Smooth muscle cell (in vitro differentiated cells): ENCODE results near the gene SMC5. TPM values are rescaled to one million over a fixed set of nuclear protein-coding genes. Genes with fewer than 3 reads are reported as not detected.
A peak's percentile ranks its signal among the peaks of the same experiment; 100 is the strongest.
"Not testable (repeated sequence)": the region's sequence is repeated elsewhere in the genome, so short reads cannot be mapped to it uniquely, and the experiment has no call there.

Experiments
- DNase-seq: peaks from one replicate; lab custom pipeline; 2025; ENCODE audit not compliant: unreplicated experiment; lab: John Stamatoyannopoulos, UW
- H2AFZ ChIP-seq: fragments of 200-600 bp; sonication (generic); 2 replicates; pipeline ENCODE4 v1.6.0; 2016; ENCODE audit warnings: antibody characterized with exemption, low read depth, mild to moderate bottlenecking
- H3F3A ChIP-seq: fragments of 200-600 bp; sonication (generic); 2 replicates; pipeline ENCODE4 v1.6.0; 2017; ENCODE audit warnings: antibody characterized with exemption, low read depth
- H3K27ac ChIP-seq: fragments of 200-600 bp; sonication (generic); 2 replicates; pipeline ENCODE4 v1.5.1; 2016; ENCODE audit warnings: low read depth, mild to moderate bottlenecking
- H3K27me3 ChIP-seq: fragments of 200-600 bp; sonication (generic); 2 replicates; pipeline ENCODE4 v1.6.1; 2016; ENCODE audit warnings: low read depth, mild to moderate bottlenecking
- H3K36me3 ChIP-seq: fragments of 200-600 bp; sonication (generic); 2 replicates; pipeline ENCODE4 v1.5.1; 2016; ENCODE audit warnings: low read depth
- H3K4me1 ChIP-seq: fragments of 200-600 bp; sonication (generic); 2 replicates; pipeline ENCODE4 v1.5.1; 2016; ENCODE audit warnings: low read depth
- H3K4me2 ChIP-seq: fragments of 200-600 bp; sonication (generic); 2 replicates; pipeline ENCODE4 v1.6.0; 2016; ENCODE audit warnings: mild to moderate bottlenecking
- H3K4me3 ChIP-seq: fragments of 200-600 bp; sonication (generic); 2 replicates; pipeline ENCODE4 v1.5.1; 2016; ENCODE audit warnings: mild to moderate bottlenecking
- H3K79me2 ChIP-seq: fragments of 200-600 bp; sonication (generic); 2 replicates; pipeline ENCODE4 v1.6.0; 2016; ENCODE audit warnings: low read depth, mild to moderate bottlenecking
- H3K9ac ChIP-seq: fragments of 200-600 bp; sonication (generic); 2 replicates; pipeline ENCODE4 v1.6.0; 2016; ENCODE audit warnings: low read depth
- H3K9me3 ChIP-seq: fragments of 200-600 bp; sonication (generic); replicated peaks from 2 replicates; pipeline ENCODE4 v1.5.1; 2016; ENCODE audit warnings: low read depth
- H4K20me1 ChIP-seq: fragments of 200-600 bp; sonication (generic); 2 replicates; pipeline ENCODE4 v1.6.0; 2016; ENCODE audit warnings: low read depth
- WGBS: methylation state at CpG from one replicate; pipeline ENCODE4 v1.1.7; 2016; ENCODE audit warnings: low lambda C conversion rate; 5-methylcytosine and 5-hydroxymethylcytosine counted together
- polyA plus RNA-seq: library from polyadenylated mRNA; unstranded; fragments of >200 nt; fragmentation: Nextera tagmentation; extraction: Ambion mirVana; gene quantifications from 2 replicates; pipeline ENCODE4 v1.2.1, GENCODE V29; 2016
- total RNA-seq: library from RNA; depleted of rRNA; stranded (reverse); fragments of >200 nt; gene quantifications from 2 replicates; pipeline ENCODE4 v1.2.3, GENCODE V29; 2014
- TF ChIP-seq, protein P1 (sequence below): fragments of 200-600 bp; sonication (generic); IDR thresholded peaks from 2 replicates; pipeline ENCODE4 v1.5.1; 2017; ENCODE audit warnings: borderline replicate concordance, mild to moderate bottlenecking, antibody characterized with exemption; ENCODE audit not compliant: insufficient read depth, poor library complexity, severe bottlenecking

Gene SMC5
- total and polyA plus RNA-seq, 2 experiments from 2014 or later: 31.2 to 81.4 TPM

DNA sequence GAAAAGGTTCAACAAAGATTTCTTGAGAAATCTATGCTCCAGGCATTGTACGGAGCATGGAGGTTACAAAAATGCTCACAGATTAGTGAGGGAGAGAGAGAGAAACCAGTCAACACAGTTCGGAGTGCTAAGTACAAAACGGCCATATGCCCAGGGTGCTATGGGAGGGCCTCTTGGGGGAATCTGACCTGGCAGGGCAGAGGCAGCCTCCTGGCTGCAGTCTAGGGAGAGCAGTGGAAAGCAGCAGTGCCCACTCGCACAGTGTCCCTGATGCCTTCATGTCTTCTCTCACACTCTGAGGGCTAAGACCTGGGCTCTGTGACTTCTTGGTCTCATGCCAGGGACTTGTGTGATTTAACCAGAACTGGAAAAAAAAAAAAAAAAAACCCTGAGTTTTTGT is 29.8 kb upstream of the SMC5 start:
- peaks cover 11% of the 10 kb centered on the region for H3K36me3 ChIP-seq
- no peak overlapping the region for H2AFZ ChIP-seq
- peak overlapping the region; percentile 69 for H3K4me2 ChIP-seq
- no peak overlapping the region for H3K4me3 ChIP-seq
- H3K79me2 ChIP-seq: peaks cover 73% of the 10 kb centered on the region
- peaks cover 3% of the 10 kb centered on the region for H3K9me3 ChIP-seq
- H3K9ac ChIP-seq: peak overlapping the region; percentile 54
- DNase-seq: no peak
- no peaks in the 10 kb centered on the region for H3F3A ChIP-seq
- 32% methylated on average over 4 of the region's 4 CpGs for WGBS
- peaks cover 13% of the 10 kb centered on the region for H3K4me1 ChIP-seq
- TF ChIP-seq, protein P1, sequence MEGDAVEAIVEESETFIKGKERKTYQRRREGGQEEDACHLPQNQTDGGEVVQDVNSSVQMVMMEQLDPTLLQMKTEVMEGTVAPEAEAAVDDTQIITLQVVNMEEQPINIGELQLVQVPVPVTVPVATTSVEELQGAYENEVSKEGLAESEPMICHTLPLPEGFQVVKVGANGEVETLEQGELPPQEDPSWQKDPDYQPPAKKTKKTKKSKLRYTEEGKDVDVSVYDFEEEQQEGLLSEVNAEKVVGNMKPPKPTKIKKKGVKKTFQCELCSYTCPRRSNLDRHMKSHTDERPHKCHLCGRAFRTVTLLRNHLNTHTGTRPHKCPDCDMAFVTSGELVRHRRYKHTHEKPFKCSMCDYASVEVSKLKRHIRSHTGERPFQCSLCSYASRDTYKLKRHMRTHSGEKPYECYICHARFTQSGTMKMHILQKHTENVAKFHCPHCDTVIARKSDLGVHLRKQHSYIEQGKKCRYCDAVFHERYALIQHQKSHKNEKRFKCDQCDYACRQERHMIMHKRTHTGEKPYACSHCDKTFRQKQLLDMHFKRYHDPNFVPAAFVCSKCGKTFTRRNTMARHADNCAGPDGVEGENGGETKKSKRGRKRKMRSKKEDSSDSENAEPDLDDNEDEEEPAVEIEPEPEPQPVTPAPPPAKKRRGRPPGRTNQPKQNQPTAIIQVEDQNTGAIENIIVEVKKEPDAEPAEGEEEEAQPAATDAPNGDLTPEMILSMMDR: no peak
- H3K27me3 ChIP-seq: no peaks in the 10 kb centered on the region
- H3K27ac ChIP-seq: peak overlapping the region; percentile 83
- peaks cover 12% of the 10 kb centered on the region for H4K20me1 ChIP-seq

DNA sequence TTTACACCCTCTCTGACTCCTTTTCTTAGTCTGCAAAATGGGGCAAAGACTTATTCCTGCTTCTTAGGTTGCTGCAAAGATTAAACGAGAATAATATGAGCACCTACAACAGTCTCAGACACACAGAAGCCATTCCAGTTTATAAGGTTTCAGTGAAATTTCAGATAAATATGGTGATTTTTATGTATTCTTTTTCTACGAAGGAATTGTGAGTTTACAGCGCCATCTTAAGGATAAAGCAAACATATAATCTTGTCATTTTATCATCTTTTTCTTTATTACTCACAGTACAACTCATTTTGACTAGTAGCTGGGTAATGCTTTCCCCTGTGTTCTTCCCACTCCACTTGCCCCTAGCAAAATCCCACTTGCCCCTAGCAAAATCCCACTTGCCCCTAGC is 29.2 kb upstream of the SMC5 start:
- WGBS: 23% methylated on average over 3 of the region's 3 CpGs
- peaks cover 13% of the 10 kb centered on the region for H3K4me1 ChIP-seq
- peak overlapping the region; percentile 54 for H3K9ac ChIP-seq
- peaks cover 12% of the 10 kb centered on the region for H4K20me1 ChIP-seq
- TF ChIP-seq, protein P1: peak; percentile 60
- H3K4me2 ChIP-seq: peak overlapping the region; percentile 69
- no peaks in the 10 kb centered on the region for H3K27me3 ChIP-seq
- peak overlapping the region; percentile 83 for H3K27ac ChIP-seq
- H3K79me2 ChIP-seq: peaks cover 70% of the 10 kb centered on the region
- DNase-seq: no peak
- peaks cover 11% of the 10 kb centered on the region for H3K36me3 ChIP-seq
- no peak overlapping the region for H2AFZ ChIP-seq
- H3K9me3 ChIP-seq: peaks cover 3% of the 10 kb centered on the region
- H3K4me3 ChIP-seq: no peak overlapping the region
- H3F3A ChIP-seq: no peaks in the 10 kb centered on the region

DNA sequence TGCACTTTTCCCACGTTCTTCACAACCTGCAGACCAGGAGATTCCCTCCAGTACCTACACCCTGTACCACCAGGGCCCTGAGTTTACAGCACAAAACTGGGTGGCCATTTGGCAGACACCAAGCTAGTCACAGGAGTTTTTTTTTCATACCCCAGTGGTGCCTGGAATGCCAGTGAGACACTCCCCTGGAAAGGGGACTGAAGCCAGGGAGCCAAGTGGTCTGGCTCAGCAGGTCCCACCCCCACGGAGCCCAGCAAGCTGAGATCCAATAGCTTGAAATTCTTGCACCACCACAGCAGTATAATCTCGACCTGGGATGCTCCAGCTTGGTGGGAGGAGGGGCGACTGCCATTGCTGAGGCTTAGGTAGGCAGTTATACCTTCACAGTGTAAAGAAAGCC is 26.3 kb upstream of the SMC5 start:
- H3K4me1 ChIP-seq: peaks cover 13% of the 10 kb centered on the region
- no peaks in the 10 kb centered on the region for H3K27me3 ChIP-seq
- H3K4me2 ChIP-seq: no peak overlapping the region
- no peaks in the 10 kb centered on the region for H3K9me3 ChIP-seq
- H3K4me3 ChIP-seq: no peak overlapping the region
- H2AFZ ChIP-seq: no peak overlapping the region
- no peak overlapping the region for H3K9ac ChIP-seq
- H3K36me3 ChIP-seq: no peaks in the 10 kb centered on the region
- 59% methylated on average over 4 of the region's 4 CpGs for WGBS
- no peak overlapping the region for H3K27ac ChIP-seq
- DNase-seq: no peak
- H4K20me1 ChIP-seq: peaks cover 12% of the 10 kb centered on the region
- H3F3A ChIP-seq: no peaks in the 10 kb centered on the region
- TF ChIP-seq, protein P1: no peak
- peaks cover 67% of the 10 kb centered on the region for H3K79me2 ChIP-seq

DNA sequence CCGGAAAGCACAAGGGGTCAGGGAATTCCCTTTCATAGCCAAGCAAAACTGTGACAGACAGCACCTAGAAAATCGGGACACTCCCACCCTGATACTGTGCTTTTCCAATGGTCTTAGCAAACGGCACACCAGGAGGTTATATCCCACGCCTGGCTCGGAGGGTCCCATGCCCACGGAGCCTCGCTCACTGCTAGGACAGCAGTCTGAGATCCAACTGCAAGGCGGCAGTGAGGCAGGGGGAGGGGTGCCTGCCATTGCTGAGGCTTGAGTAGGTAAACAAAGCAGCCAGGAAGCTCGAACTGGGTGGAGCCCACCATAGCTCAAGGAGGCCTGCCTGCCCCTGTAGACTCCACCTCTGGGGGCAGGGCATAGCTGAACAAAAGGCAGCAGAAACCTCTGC is 24.6 kb upstream of the SMC5 start:
- H3F3A ChIP-seq, H3K4me2 ChIP-seq, H3K4me3 ChIP-seq, H3K36me3 ChIP-seq, H3K9ac ChIP-seq, H3K9me3 ChIP-seq, H3K27me3 ChIP-seq, H3K27ac ChIP-seq, DNase-seq, H2AFZ ChIP-seq, H3K4me1 ChIP-seq: not testable (repeated sequence)
- Histone ChIP-seq H4K20me1 (peaks cover 12% of the 10 kb centered on the region), H3K79me2 (peaks cover 75% of the 10 kb centered on the region)
- 91% methylated on average over 9 of the region's 9 CpGs for WGBS

DNA sequence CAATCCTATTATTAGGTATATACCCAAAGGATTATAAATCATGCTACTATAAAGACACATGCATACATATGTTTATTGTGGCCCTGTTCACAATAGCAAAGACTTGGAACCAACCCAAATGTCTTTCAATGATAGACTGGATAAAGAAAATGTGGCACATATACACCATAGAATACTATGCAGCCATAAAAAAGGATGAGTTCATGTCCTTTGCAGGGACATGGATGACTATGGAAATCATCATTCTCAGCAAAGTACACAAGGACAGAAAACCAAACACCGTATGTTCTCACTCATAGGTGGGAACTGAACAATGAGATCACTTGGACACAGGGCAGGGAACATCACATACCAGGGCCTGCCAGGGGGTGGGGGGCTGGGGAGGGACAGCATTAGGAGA is 12.8 kb upstream of the SMC5 start:
- Histone ChIP-seq H3K79me2 (peaks cover 98% of the 10 kb centered on the region), H4K20me1 (peaks cover 32% of the 10 kb centered on the region)
- not testable (repeated sequence) for H3F3A ChIP-seq, DNase-seq, H2AFZ ChIP-seq, H3K4me1 ChIP-seq, H3K9ac ChIP-seq, H3K9me3 ChIP-seq, H3K4me3 ChIP-seq, H3K27me3 ChIP-seq, H3K27ac ChIP-seq, H3K4me2 ChIP-seq, H3K36me3 ChIP-seq
- 92% methylated on average over 1 of the region's 1 CpG for WGBS
